Brain microvascular endothelial cell (primary cell): ENCODE measurements around the gene TENM3.

Experiments
- DNase-seq: peaks from one replicate; pipeline ENCODE4 v3.0.0-alpha.2; 2020
- H3K27ac ChIP-seq: fragments of 250-450 bp; sonication (Bioruptor Pico); 2 replicates; pipeline ENCODE4 v1.5.1; 2020; ENCODE audit warnings: mild to moderate bottlenecking, moderate library complexity
- H3K27me3 ChIP-seq: fragments of 250-450 bp; sonication (Bioruptor Pico); replicated peaks from 2 replicates; pipeline ENCODE4 v1.5.1; 2020; ENCODE audit warnings: mild to moderate bottlenecking
- H3K36me3 ChIP-seq: fragments of 250-450 bp; sonication (Bioruptor Pico); replicated peaks from 2 replicates; pipeline ENCODE4 v1.5.1; 2020; ENCODE audit warnings: mild to moderate bottlenecking
- H3K4me3 ChIP-seq: 2 replicates; pipeline ENCODE4 v1.5.1; 2011; ENCODE audit warnings: low read depth, mild to moderate bottlenecking, control low read depth, low read length, moderate library complexity
- in situ Hi-C: cut with HindIII; loops from 2 replicates; pipeline ENCODE4 v1.10.0; 2017; ENCODE audit warnings: low sequenced_read_pairs, low pct_ligation_motif_present
- TF ChIP-seq, protein P1 (sequence below): IDR thresholded peaks from 2 replicates; pipeline ENCODE4 v1.5.1; 2011; ENCODE audit warnings: low read depth, mild to moderate bottlenecking, moderate library complexity, low read length, control low read depth, inconsistent platforms; ENCODE audit errors: missing control alignments

The TENM3 gene

DNA sequence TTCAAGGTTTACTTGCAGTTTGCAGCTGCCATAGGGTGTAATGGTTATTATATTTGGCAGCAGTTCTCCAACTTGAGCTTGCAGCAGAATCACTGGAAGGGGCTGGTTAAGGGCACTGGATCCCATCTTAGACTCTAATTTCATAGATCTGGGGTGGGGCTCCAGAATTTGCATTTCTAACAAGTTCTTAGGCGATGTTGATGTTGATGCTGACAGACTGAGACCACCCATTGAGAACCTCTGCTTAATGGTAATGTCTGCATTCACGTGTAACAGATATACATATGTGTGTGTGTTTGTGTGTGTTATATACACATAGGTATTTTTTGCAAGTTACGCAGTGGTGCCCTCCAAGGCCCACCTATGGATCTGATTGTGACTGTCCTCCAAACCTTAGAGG is 13.8 kb downstream of the TENM3 start:
- Histone ChIP-seq H3K4me3 (no peak overlapping the region), H3K27me3 (no peaks in the 10 kb centered on the region), H3K27ac (no peak overlapping the region), H3K36me3 (no peaks in the 10 kb centered on the region)
- DNase-seq = no peak
- TF ChIP-seq, protein P1, sequence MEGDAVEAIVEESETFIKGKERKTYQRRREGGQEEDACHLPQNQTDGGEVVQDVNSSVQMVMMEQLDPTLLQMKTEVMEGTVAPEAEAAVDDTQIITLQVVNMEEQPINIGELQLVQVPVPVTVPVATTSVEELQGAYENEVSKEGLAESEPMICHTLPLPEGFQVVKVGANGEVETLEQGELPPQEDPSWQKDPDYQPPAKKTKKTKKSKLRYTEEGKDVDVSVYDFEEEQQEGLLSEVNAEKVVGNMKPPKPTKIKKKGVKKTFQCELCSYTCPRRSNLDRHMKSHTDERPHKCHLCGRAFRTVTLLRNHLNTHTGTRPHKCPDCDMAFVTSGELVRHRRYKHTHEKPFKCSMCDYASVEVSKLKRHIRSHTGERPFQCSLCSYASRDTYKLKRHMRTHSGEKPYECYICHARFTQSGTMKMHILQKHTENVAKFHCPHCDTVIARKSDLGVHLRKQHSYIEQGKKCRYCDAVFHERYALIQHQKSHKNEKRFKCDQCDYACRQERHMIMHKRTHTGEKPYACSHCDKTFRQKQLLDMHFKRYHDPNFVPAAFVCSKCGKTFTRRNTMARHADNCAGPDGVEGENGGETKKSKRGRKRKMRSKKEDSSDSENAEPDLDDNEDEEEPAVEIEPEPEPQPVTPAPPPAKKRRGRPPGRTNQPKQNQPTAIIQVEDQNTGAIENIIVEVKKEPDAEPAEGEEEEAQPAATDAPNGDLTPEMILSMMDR = no peak
- in situ Hi-C loops = no loop called here

DNA sequence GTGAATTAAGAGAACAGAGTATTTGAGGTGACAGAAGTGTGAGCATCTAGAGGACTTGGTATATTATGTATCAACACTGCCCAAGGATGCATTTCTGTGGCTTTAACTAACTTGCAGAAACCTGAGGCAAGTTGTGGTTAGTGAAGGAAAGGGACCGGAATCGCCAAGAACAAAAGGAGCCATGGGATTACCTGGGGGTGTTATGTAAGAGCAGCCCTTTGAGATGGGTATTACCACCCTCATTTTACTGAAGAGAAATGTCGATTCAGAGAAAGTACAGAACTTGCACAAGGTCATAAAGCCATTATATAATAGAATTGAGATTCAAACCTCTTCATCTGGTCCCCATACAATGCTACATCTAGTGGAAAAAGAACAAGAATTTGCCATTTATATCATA is 14.3 kb downstream of the TENM3 start:
- Histone ChIP-seq H3K4me3 (no peak overlapping the region), H3K27me3 (no peaks in the 10 kb centered on the region), H3K27ac (no peak overlapping the region), H3K36me3 (no peaks in the 10 kb centered on the region)
- in situ Hi-C loops = no loop called here
- TF ChIP-seq, protein P1 = no peak
- no peak for DNase-seq

DNA sequence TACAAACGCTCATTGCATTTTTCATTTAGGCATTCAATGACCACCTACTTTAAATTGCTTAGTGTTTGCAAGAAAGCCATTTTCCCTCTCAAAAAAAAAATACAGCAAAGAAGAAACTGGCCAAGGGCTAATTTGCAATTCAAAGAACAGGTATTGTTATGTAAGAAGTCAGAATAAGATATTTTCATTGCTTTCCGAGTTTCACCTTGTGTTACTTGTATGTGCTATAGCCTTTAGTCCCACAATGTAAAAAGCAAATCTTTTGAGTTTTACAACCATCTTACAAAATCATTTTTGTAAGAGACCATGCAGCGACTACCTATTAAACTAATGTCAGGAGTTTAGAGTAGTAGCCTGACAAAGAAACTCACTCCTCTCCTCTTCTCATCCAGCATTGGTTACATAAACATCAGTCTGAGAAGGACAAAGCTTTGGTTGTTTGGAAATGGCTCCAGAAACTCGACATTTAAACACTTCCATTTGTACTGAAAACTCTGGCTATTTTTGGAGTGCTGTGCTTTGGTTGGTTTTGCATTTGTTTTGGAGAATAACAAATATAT is 15.3 kb downstream of the TENM3 start:
- in situ Hi-C loops = no loop called here
- H3K4me3 ChIP-seq = no peak overlapping the region
- DNase-seq = no peak
- TF ChIP-seq, protein P1 = no peak
- no peaks in the 10 kb centered on the region for H3K27me3 ChIP-seq
- H3K36me3 ChIP-seq = no peaks in the 10 kb centered on the region
- no peak overlapping the region for H3K27ac ChIP-seq

DNA sequence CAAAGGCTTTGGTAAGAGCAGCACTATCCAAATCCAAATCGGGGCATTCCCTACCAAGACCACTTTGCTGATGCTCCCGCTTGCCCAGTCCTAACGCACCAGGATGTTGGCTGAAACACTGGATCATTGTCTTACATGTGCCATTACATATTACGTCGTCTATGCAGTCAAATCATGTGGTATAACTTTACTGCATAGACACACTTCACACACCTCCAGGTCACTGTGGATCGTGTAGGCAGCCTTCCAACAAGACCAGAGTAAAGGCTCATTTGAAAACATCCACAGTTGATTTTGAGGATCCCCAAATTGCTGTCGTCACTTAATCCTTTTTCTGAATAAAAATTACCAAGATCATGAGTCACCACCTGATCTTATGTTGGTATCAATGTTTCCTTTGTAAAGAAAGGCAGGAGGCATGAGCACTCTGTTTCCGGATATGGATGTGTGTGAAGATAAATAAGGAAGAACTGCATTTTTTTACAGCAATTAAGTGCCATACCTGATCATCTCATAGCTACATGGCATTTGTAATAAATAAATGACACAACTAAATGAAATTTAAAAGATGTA is 18.5 kb downstream of the TENM3 start:
- in situ Hi-C loops = no loop called here
- Histone ChIP-seq H3K27ac (no peak overlapping the region), H3K4me3 (no peak overlapping the region)

DNA sequence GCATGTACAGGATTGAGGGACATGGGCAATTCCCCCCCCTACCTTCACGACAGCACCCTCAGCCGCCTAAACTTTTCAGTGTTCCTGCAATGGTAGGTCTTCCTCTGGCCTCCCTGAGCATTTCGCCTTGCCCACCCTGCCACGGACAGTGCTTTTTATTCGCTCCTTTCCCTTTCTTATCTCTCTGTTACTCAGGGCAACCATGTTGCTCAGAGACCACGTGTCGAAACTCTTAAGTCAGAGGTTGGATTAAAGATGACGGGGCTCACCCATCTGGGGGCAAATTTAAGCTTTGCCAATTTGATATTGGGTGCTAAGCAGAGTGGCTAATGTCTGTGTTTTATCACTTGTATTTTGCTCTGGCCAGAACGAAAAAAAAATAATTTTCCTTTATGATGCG is 20.4 kb downstream of the TENM3 start:
- TF ChIP-seq, protein P1 = no peak
- Histone ChIP-seq H3K36me3 (no peaks in the 10 kb centered on the region), H3K4me3 (no peak overlapping the region), H3K27me3 (no peaks in the 10 kb centered on the region), H3K27ac (no peak overlapping the region)
- no peak for DNase-seq
- in situ Hi-C loops = no loop called here

More for the DNA sequence above, 18.5 kb downstream of the TENM3 start:
- H3K27me3 ChIP-seq = no peaks in the 10 kb centered on the region
- TF ChIP-seq, protein P1 = no peak
- no peak for DNase-seq
- H3K36me3 ChIP-seq = no peaks in the 10 kb centered on the region
